Fibroblast of villous mesenchyme (primary cell): Measurements from ENCODE around the gene BTBD19. TPM values are rescaled to one million over a fixed set of nuclear protein-coding genes. Genes with fewer than 3 reads are reported as not detected.
"Not testable (repeated sequence)": the region's sequence is repeated elsewhere in the genome, so short reads cannot be mapped to it uniquely, and the experiment has no call there.

Experiments
- DNase-seq: peaks from one replicate; pipeline ENCODE4 v3.0.0-alpha.2; 2010; ENCODE audit warnings: low read depth
- H3K4me3 ChIP-seq: 2 replicates; pipeline ENCODE4 v1.5.1; 2011; ENCODE audit warnings: low read depth, mild to moderate bottlenecking, low read length
- CTCF ChIP-seq: IDR thresholded peaks from 2 replicates; pipeline ENCODE4 v1.5.1; 2012; ENCODE audit warnings: low read depth, mild to moderate bottlenecking, low read length; ENCODE audit not compliant: insufficient read depth
- total RNA-seq: library from RNA; depleted of rRNA; stranded (reverse); fragments of >200 nt; gene quantifications from 2 replicates; pipeline ENCODE4 v1.2.3, GENCODE V29; 2012

The BTBD19 gene
- total RNA-seq, 1 donor: 13.0 TPM

GRCh38 chr1:44820328-44821239 lies 12.3 kb downstream of the BTBD19 start:
- TF ChIP-seq CTCF: no peak
- peak overlapping the region; percentile 65 for H3K4me3 ChIP-seq
- DNase-seq: no peak

DNA sequence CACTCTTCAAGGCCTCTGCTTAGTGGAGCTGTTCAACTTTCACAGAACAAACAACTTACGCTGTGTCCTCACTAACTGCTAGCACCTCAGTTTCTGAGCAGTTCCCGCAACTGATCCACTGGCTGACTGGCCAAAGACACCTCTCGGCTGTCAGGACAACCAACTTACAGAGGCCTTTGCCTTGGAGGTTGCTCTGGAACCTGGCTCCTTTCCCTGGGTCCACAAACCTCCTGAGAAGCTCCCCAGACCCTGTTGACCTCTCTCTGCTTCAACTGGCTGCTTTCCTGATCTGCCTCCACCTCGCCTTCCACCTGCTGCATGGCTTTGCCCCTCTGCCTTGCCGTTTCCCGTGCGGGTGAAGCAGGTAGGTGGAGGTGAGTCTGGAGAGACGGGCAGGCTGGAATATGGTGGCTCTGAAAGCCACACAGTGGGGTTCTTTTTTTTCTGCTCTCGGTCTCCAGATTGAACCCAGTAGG lies 13.0 kb downstream of the BTBD19 start:
- H3K4me3 ChIP-seq: no peak overlapping the region
- no peak for DNase-seq
- TF ChIP-seq CTCF: no peak

- DNase-seq: no peak
- H3K4me3 ChIP-seq: no peak overlapping the region
- TF ChIP-seq CTCF: no peak
These were observed 13.9 kb downstream of the BTBD19 start for GRCh38 chr1:44822131-44822701.

DNA sequence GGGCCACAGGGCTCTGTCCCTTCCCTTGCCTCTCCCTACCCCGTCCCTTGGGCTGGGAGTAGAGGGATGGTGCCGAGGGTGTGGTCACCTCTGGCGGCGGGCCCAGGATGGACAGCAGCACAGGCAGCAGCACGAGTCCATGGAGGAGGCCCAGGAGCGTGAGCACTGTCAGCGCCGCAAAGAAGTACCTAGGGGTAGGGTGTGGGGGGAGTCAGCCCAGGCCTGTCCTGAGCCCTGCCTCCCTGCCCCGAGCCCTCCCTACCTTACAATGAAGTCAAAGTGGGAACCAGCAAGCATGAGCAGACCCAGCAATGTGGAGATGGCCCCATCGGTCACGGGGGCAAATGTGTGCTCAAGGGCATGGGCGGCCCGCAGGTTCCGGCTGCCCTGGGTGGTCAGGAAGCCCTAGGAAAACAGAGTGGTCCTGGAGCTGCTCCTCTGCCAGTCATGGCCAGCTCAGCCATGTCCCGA lies 14.7 kb downstream of the BTBD19 start:
- no peak for TF ChIP-seq CTCF
- H3K4me3 ChIP-seq: no peak overlapping the region
- no peak for DNase-seq

DNA sequence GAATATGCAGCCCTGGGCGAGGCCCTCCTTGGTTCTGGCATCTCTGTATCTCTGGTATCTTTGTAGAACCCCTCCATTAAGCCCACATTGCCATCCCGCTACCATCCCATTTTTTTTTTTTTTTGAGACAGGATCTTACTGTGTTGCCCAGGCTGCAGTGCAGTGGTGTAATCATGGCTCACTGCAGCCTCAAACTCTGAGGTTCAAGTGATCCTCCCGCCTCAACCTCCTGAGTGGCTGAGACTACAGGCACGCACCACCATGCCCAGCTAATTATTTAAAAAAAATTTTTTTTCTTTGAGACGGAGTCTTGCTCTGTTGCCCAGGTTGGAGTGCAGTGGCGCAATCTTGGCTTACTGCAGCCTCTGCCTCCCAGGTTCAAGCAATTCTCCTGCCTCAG lies 16.1 kb downstream of the BTBD19 start:
- H3K4me3 ChIP-seq, DNase-seq: not testable (repeated sequence)

DNA sequence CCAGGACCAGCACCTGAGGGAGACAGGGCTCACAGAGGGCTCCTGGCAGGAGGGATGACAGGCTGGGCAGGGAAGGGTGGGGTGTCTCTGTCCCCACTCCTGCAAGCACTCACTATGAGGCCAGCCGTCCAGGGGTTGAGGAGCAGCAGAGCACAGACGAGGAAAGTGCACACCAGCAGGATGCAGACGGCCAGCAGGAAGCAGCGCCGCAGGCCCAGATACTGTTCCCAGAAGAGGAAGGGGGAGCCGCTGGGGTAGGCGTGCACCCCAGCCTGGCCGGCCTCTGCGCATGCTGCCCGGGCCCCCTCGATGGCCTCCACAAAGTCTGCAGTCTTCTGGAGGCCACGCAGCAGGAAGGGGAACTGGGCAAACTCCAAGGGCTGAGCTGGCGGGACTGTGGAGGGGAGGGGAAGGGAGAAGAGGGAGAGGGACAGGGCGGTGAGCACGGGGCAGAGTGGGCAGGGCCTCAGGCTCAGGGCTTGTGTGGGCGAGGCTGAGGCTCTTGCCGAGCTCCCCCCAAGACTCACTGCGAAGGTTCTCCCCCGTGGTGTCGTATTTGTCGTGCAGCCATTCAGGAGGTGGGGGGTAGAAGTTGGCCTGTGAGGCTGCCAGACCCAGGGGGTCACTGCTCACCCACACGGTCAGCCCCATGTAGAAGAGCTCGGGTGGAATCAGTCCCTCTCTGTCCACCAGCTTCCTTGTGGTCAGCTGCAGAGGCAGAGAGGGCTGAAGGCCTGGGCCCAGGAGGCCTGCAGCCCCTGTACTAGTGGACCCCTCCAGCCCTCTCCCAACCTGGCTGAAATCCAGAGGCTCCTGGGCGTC lies 18.3 kb downstream of the BTBD19 start:
- no peak overlapping the region for H3K4me3 ChIP-seq
- DNase-seq: no peak
- no peak for TF ChIP-seq CTCF
